ENCODE measurements around the gene ASCC3. TPM values are rescaled to one million over a fixed set of nuclear protein-coding genes. Genes with fewer than 3 reads are reported as not detected.

The ASCC3 gene
- total RNA-seq, 2 experiments from 2014 or later: 28.5 to 47.5 TPM

DNA sequence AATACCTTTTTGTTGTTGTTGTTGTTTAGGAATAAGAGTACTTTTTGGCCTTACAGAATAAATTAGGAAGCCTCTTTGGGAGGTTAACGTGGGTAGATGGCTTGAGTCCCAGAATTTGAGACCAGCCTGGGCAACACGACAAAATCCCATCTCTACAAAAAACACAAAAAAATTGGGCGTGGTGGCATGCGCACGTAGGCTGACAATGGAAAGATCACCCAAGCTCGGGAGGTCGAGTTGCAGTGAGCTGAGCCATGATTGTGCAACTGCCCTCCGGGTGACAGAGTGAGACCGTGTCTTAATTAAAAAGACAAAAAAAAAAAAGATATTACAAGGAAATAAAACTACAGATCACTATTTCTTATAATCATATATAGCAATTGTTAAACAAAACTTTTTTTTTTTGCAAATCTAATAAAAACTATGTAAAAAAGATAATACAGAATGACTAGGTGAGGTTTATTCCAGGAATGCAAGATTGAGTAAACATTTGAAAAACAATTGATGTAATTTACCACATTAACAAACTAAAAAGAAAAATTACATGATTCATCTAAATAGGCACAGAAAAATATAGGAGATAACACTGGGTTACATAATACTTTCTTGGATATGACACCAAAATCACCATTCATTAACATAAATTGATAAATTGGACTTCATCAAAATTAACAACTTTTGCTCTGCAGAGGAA lies 43.6 kb upstream of the ASCC3 start:
- intact Hi-C loops (cut with micrococcal nuclease; ENCODE audit: unreplicated experiment): no loop called here
- H3K27ac ChIP-seq (ENCODE audit: low read depth, low read length, poor library complexity, severe bottlenecking): no peak overlapping the region
- no peaks in the 10 kb centered on the region for H3K9me2 ChIP-seq (ENCODE audit: insufficient read depth, low read length)
- no peak overlapping the region for H3K4me2 ChIP-seq (ENCODE audit: low read length)
- ChIA-PET CTCF (ENCODE audit: unreplicated experiment) (no interaction called here), POLR2A (interaction anchor here (0.6 kb wide), 1 partner anchor 69 kb away, joined by 3 read pairs; no protein-coding TSS in a partner anchor)
- no peaks in the 10 kb centered on the region for H3K79me2 ChIP-seq (ENCODE audit: insufficient read depth, low read depth, low read length)
- no peaks in the 10 kb centered on the region for H4K20me1 ChIP-seq (ENCODE audit: insufficient read depth, low read length)
- H3K4me3 ChIP-seq (ENCODE audit: low read depth, low read length, poor library complexity, severe bottlenecking): no peak overlapping the region
- H3K36me3 ChIP-seq (ENCODE audit: insufficient read depth, low read length): no peaks in the 10 kb centered on the region
- no peaks in the 10 kb centered on the region for H3K4me1 ChIP-seq (ENCODE audit: insufficient read depth, low read length, poor library complexity, severe bottlenecking)
- H3K9me3 ChIP-seq (ENCODE audit: low read length): no peaks in the 10 kb centered on the region
- BruUV-seq (replicated peaks): no TSS peak
- no peak overlapping the region for H2AFZ ChIP-seq (ENCODE audit: low read length)
- DNase-seq (ENCODE audit: low spot score): no peak
- TF ChIP-seq, protein P1, sequence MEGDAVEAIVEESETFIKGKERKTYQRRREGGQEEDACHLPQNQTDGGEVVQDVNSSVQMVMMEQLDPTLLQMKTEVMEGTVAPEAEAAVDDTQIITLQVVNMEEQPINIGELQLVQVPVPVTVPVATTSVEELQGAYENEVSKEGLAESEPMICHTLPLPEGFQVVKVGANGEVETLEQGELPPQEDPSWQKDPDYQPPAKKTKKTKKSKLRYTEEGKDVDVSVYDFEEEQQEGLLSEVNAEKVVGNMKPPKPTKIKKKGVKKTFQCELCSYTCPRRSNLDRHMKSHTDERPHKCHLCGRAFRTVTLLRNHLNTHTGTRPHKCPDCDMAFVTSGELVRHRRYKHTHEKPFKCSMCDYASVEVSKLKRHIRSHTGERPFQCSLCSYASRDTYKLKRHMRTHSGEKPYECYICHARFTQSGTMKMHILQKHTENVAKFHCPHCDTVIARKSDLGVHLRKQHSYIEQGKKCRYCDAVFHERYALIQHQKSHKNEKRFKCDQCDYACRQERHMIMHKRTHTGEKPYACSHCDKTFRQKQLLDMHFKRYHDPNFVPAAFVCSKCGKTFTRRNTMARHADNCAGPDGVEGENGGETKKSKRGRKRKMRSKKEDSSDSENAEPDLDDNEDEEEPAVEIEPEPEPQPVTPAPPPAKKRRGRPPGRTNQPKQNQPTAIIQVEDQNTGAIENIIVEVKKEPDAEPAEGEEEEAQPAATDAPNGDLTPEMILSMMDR (conservative IDR thresholded peaks at IDR 0.05; ENCODE audit: low read length): no peak
- no peak for TF ChIP-seq EZH2phosphoT487 (IDR thresholded peaks at IDR 0.05; ENCODE audit: borderline replicate concordance, low read depth, low read length)

DNA sequence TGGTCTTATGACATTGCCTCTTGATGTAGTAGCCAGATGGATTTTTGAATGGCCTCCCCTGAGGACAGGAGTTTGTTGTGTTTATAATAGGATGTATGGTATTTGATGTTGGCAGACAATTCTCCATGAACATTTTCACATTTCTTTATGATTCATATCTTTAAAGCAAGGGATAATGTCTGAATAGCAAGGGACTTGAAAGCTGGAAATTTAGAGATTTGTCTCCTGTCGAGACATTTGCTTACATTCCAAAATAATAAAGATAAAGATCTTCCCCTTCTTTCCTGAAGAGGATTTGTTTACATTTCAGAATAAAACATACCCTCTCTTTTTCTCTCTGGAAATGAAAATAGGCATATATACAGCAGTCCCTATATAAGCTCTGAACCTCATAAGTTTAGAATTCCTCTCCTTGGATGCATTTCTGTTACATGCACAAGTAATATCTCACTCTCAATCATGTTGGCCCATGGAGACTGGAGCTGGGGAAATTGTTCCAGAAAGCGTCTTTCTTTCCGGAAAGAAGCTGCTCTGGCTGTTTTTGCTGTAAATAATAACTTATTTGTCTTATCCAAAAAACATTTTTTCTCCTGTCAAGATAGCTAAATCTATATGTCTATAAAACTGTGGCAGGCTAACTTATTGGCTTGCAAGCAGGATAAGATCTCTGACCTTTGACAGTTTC lies 42.5 kb upstream of the ASCC3 start:
- Histone ChIP-seq H3K9me3 (ENCODE audit: low read length) (no peaks in the 10 kb centered on the region), H3K79me2 (ENCODE audit: insufficient read depth, low read depth, low read length) (no peaks in the 10 kb centered on the region), H3K4me2 (ENCODE audit: low read length) (no peak overlapping the region), H4K20me1 (ENCODE audit: insufficient read depth, low read length) (no peaks in the 10 kb centered on the region), H3K27ac (ENCODE audit: low read depth, low read length, poor library complexity, severe bottlenecking) (no peak overlapping the region), H3K4me1 (ENCODE audit: insufficient read depth, low read length, poor library complexity, severe bottlenecking) (no peaks in the 10 kb centered on the region), H3K4me3 (ENCODE audit: low read depth, low read length, poor library complexity, severe bottlenecking) (no peak overlapping the region), H3K9me2 (ENCODE audit: insufficient read depth, low read length) (no peaks in the 10 kb centered on the region), H2AFZ (ENCODE audit: low read length) (no peak overlapping the region), H3K36me3 (ENCODE audit: insufficient read depth, low read length) (no peaks in the 10 kb centered on the region)
- intact Hi-C loops (cut with micrococcal nuclease; ENCODE audit: unreplicated experiment): no loop called here
- no peak for TF ChIP-seq EZH2phosphoT487 (IDR thresholded peaks at IDR 0.05; ENCODE audit: borderline replicate concordance, low read depth, low read length)
- TF ChIP-seq, protein P1 (conservative IDR thresholded peaks at IDR 0.05; ENCODE audit: low read length): no peak
- BruUV-seq (replicated peaks): no TSS peak
- no peak for DNase-seq (ENCODE audit: low spot score)
- CTCF ChIA-PET (ENCODE audit: unreplicated experiment): no interaction called here
- POLR2A ChIA-PET: interaction anchor here (0.5 to 0.7 kb wide), 3 partner anchors 16 to 163 kb away, joined by 3 to 4 read pairs (median 4); no protein-coding TSS in a partner anchor

All from OCI-LY7 (cell line).